ENCODE measurements around the gene SIX4.

GRCh38 chr14:60661721-60662120 is 62.4 kb downstream of the SIX4 start:
- TF ChIP-seq HDAC2 (IDR thresholded peaks at IDR 0.05), result no peak
- TF ChIP-seq CTCF (IDR thresholded peaks at IDR 0.05), result no peak
- TF ChIP-seq RFX5 (IDR thresholded peaks at IDR 0.05), result no peak
- TF ChIP-seq REST (IDR thresholded peaks at IDR 0.05), result no peak
- TF ChIP-seq NPAS2 (CRISPR knock-in tag; IDR thresholded peaks at IDR 0.05; ENCODE audit: borderline replicate concordance), result no peak

Data from A549 (cell line).